Stimulated activated CD8-positive, alpha-beta memory T cell treated with anti-CD3 and anti-CD28 coated beads, Interleukin-4, amount 100 ng/mL, for 48 hours (primary cell): Measurements from ENCODE around the gene CST7.

ENCODE experiments used
- DNase-seq: peaks from one replicate; pipeline ENCODE4 v3.0.0-alpha.2; 2020

Gene CST7

GRCh38 chr20:25006431-25007167 lies 57.5 kb downstream of the CST7 start:
- no peak for DNase-seq

DNA sequence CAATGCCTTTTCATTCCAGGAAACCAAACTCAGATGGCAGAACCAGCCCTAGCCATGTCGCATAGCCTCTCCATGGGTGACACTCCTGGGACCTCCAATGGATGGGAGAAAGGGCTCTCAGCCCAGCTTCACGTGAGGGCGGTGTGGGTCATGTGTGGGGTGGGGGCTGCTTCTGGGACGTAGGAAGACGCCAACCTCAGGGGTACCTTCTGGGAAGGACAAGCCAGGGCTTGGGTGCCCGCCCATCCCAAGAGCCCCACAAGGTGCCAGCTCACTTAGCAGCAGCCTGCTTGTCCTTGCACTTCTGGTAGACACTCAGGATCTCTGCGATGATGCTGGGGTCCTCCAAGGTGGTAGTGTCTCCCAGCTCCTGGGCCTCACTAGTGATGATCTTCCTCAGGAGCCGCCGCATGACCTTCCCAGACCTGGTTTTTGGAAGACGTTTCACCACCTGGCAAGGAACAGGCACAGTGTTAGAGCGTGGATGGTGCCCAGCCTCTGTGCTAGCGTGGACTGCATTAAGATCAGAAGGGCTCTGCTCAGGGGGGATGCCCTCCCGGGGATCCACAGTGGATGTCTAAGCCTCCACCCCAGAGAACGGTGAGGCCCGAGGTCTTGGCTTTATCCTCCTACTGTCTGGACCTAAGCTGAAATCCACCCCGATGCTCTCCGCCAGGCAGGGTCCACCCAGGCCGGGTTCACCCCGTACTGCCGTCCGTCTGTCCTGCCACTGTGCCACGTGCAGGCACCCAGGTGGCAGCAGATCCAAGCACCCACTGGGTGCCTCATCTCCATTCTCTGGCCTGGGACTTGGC lies 58.6 kb downstream of the CST7 start:
- no peak for DNase-seq

GRCh38 chr20:25008388-25009217 lies 59.5 kb downstream of the CST7 start:
- no peak for DNase-seq
